NCI-H748 (cell line): ENCODE data around the gene HIBCH.
"Not testable (repeated sequence)": the region's sequence is repeated elsewhere in the genome, so short reads cannot be mapped to it uniquely, and the experiment has no call there.

Experiments used
- DNase-seq: peaks from one replicate; lab custom pipeline; 2025; ENCODE audit not compliant: unreplicated experiment; lab: John Stamatoyannopoulos, UW

Gene HIBCH

DNA sequence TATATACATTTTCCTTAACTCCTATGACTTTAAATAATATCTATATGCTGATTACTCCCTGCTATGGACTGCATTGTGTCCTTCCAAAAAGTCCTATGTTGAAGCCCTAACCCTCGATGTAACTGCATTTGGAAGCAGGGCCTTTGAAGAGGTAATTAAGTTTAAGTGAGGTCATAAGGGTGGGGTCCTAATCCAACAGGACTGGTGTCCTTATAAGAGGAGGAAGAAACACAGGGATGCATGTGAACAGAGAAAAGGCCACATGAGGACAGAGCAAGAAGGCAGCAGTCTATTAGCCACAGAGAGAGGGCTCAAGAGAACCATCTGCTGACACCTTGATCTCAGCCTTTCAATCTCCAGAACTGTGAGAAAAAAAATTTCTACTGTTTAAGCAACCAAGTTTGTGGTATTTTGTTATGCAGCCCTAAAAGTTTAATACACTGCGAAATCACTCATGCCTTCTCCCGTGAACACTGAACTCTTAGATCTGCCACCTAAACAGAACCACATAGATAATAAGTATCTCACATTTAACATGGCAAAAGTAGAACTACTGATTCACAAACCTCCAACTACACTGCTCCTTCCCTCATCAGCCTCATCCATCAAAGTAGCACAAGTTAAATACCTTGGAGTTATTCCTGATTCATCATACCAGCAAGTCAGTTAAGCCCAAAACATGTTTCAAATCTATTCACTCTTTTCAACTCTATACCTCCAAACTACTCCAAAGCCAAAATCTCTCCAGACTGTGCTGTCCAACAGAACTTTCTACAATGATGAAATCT lies 65.4 kb downstream of the HIBCH start:
- DNase-seq = no peak

DNA sequence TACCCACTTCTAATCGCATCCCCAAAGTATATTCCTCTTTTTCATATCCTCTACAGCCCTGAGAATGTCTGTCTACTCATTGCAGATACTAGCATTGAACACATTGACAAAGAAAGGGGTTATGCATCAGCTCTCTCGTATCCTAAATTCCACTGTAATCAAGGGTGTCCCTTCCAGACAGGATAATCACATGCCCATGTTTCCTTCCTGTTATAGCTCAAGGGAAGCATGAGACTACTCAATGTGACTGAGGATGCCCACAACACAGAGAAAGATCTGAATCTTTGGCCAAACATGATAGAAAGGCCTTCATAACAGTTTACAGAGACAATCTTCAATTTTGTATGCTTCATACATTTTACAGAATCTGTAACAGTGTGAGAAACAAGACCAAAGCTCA lies 69.2 kb downstream of the HIBCH start:
- no peak for DNase-seq

DNA sequence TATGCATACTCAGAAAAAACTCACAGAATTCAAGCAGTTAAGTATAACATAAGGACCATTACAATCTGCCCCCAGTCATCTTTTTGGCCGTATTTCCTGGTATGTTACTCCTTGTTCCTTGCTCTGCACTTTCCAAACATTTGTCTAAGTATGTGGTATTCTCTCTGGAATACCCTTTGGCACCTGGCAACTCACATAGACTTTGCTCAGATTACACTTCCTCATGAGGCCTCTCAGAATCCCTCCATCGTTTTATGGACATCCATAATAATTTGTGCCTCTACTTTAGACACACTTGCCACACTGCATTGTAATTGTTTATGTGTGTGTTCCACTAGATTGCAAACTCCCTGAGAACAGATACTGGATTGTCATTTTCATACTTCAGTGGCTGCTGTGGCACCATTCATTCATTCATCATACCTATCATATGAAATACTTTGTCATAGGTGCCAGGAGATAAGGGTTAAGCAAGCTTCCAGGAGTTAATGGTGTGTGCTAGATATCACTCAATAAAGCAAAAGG lies 84.0 kb downstream of the HIBCH start:
- no peak for DNase-seq

DNA sequence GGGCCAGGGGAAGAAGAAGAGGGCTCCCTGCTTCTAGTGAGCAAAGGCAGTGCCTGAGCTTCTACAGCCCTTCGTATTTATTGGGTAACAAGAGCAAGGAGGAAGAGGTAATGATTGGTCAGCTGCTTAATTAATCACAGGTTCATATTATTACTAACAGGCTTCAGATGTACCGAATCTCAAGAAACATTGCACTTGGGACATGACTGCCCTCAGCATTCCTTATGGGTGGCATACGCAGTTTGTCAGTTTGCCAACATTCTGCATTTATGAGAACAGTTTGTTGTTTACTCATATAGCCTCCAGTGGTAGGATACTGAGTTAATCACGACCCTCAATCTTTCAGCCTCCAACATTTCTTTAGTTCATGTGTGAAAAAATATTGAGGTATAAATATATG lies 84.5 kb downstream of the HIBCH start:
- no peak for DNase-seq

DNA sequence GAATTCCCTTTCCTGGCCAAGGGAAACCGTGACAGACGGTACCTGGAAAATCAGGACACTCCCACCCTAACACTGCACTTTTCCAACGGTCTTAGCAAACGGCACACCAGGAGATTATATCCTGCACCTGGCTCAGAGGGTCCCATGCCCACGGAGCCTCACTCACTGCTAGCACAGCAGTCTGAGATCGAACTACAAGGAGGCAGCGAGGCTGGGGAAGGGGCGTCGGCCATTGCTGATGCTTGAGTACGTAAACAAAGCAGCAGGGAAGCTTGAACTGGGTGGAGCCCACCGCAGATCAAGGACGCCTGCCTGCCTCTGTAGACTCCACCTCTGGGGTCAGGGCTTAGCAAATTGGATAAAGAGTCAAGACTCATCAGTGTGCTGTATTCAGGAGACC lies 95.6 kb downstream of the HIBCH start:
- DNase-seq = not testable (repeated sequence)

DNA sequence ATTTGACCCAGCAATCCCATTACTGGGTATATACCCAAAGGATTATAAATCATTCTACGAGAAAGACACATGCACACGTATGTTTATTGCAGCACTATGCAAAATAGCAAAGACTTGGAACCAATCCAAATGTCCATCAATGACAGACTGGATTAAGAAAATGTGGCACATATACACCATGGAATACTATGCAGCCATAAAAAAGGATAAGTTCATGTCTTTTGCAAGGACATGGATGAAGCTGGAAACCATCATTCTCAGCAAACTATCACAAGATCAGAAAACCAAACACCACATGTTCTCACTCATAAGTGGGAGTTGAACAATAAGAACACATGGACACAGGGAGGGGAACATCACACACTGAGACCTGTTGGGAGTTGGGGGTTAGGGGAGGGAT lies 96.9 kb downstream of the HIBCH start:
- DNase-seq = not testable (repeated sequence)

DNA sequence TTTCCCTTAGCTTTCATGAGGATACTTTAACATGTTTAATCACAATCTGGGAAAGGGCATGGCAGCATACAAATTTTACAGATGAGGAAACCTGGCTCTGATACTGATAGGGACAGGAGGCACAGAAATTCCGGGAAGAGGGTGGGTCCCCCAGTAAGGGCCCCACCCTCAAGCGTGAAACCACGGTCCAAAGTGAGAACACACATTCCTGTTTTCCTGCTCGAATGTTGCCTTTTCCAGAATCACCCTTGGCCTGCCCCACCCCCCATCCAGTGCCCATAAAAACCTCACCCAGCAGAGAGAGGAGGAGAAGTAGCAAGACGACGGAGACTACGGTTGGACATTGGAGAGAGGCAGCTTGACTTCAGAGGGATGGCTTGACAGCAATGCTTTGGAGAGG lies 98.2 kb downstream of the HIBCH start:
- DNase-seq = no peak

DNA sequence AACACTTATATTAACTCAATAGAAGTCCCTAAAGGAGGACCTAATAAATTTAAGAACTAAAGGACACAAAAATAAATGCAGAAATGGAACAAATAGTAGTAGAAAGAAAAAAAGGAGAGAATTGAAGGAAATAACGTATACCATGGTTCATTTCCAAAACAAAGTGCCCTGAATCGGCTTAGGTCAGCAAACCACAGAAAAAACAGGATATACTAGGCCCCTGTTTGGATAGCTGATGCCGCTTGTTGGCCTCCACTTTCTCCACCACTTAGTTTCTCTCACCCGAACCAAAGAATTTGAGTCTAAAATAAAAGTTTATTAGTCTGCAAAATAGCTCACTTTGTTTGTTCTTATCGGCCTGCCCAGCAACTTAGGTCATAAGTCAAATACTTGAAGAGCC lies 100.4 kb downstream of the HIBCH start:
- no peak for DNase-seq

DNA sequence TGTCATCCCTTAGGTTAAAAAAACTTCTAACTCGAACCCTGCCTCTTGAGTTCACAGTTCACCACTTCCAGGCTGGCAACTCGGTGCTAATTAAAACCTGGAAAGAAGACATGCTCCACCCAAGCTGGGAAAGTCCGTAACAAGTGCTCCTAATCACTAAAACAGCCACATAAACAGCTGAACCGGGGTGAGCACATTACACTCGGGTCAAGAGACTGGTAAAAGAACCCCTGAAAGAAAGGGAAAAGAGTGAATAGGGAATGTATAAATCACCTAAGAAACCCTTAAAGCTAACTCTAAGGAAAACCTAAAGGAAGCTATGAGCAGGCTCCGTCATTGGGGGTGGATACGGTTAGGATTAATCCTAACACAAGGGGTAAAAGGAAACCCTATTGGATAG lies 102.0 kb downstream of the HIBCH start:
- DNase-seq = no peak

DNA sequence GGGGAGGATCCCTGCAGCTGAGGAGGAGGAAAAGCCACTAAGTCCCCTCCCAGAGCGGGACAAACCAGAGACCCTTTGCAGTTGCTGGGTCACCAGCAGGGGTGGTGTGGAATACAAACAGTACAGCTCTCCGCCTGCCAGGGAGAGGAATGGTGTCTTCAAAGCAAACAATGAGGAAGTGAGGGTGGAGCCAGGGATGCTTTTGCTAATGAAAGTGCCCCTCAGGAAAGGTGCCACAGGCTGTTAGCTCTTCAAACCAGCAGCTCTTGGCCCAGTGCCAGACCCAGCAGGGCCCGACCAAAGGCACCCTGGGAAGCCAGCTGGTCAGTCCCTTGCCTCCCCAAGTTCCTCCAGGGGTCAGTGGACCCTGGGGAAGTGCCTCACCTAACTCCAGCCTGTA lies 102.8 kb downstream of the HIBCH start:
- peak; percentile 94 for DNase-seq

DNA sequence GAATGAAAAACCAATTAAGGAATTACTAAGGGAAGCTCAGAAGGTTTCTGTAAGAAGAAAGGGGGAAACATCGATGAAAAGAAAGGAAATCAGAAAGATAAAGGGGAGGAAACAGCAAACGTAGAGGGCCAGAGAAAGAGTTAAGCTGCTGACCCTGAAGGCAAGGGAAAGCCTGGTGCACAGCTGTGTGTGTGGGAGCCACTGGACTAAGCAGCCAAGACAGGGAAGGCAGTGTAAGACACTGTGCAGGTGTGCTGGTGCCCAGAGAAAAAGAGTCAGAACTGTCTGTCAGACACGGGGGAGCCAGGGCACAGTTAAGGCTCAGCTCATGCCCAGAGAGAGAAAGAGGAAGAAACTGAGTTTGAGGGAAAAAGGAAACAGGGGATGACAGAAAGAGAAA lies 104.0 kb downstream of the HIBCH start:
- no peak for DNase-seq

DNA sequence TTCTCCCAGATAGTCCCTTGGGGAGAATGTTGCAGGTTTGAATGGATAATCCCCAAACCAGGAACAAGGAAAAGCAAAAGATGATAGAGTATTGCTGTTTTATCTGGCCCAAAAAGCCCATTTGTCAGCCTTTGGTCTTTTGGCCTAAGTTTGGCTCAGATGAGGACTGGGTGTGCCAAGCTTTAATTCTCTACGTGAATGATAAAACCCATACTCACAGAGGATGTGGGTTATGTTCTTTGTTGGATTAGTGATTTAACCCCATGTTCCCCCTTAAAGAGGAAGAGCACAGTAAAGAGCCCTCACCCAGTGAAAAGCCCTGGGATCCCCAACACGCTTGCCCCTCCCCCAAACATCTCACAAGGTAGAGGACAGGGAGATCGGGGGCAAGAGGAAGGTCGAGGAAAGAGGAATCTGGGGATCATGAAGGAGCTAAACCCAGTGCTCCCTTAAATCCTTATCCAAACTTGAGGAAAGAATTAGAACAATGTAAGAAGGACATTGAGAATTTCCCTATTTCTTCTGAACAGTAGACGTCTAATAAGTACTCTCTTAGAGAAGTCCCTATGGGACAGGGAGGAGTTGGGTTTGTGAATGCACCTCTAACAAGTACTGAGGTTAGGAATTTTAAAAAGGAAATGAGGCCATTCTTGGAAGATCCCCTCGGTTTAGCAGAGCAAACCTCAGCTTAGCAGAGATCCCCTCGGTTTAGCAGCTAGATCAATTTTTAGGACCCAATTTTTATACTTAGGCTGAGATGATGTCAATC lies 105.0 kb downstream of the HIBCH start:
- DNase-seq = no peak

DNA sequence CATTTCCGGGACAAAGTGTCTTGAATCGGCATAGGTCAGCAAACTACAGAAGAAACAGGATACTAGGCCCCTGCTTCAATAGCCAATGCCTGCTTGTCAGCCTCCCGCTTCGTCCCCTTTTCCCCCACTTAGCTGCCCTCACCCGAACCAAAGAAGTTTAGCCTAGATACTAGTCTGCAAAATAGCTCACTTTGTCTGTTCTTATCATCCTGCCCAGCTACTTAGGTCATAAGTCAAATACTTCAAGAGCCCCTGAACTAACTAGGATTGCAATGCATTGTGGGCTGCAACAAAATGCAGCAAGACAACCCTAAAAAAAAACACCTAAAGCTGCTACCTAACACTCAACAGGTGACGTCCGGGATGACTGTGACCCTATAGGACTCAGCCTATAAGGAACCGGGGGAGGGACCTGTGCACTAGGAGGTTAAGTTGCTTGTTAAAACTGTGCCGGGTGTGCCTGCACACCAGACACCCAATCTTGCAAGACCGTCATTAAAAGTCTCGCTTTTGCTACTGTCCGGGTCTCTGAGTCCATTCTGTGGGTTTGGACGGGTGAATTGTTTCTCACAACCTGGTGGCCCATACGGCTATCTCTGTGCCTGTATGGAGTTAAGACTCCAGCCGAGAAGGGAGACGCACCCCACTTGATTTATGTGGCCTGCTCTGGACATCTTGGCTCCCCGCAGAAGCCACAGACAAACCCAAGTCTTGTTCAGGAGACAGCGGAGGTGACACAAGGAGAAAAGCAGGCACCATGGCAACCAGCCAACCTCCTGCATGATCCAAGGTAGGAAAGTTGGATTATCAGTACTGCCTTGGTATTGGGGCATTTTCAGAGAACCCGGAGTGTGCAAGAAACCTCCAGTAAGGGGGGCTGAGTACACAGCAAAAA lies 105.9 kb downstream of the HIBCH start:
- no peak for DNase-seq

DNA sequence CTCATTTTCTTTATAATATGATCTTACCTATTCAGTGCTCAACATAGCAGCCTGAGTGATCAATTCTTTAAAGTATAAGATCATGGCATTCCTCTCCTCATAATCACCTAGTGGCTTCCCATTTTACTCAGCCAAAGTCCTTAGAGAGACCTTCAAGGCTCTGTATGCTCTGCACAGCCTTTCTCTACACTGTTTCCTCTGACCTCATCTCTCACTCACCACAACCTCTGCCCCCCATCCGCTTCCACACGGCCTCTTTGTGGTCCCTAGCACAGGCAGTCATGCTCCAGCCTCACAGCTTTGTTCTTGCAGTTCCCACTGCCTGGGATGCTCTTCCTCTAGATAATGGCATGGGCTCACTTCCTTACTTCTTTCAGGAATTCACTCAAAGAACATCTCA lies 109.2 kb downstream of the HIBCH start:
- no peak for DNase-seq

DNA sequence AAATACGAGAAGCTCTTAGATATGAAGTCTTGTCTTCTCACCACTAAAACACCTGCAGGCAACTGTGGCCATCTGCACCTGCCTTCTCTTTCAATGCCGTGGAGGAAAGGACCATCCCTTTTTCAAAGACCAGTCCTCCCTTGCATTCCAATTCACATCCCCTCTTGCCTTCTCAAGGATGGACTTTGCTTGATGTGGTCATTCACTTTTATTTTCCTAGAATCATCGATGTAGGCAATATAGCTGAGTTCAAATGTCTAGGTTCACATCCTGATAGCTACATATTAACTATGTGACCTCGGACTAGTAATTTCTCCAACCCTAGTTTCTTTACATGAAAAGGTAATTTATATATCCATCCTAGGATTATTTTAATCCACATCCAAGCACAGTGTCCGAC lies 110.1 kb downstream of the HIBCH start:
- no peak for DNase-seq

DNA sequence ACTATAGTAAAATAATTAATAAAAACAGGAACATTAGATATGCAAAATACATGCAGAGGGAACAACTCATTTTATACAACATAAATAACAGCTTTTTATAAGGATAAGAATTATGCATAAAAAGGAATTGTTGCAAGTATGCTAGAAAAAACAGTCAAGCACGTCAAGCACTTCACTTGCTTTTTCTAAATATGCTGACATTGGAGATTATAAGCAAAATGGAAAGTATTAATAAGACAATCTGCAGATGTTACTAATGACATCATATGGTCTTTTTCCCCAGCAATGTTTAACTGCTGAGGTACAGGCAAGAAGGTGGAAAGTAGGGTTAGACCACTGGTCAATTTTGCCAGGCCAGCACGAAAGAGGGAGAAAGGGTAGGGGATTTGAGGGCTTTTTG lies 111.7 kb downstream of the HIBCH start:
- DNase-seq = no peak

DNA sequence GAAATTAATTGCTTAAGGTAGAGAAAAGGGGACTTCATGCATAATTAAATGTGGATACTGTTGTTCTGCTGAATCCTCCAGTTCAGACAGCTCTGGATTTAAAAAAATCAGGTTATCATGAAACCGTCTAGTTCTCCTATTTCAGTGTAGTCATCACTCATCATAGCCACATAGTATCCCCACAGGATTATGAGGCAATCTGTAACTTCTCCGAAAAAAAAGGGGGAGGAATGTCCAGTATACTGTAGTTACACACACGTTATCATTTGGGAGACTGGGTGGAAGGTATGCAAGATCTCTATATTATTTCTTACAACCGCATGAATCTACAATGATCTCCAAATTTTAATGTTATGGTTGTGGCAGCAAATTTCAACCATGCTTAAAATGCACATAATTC lies 114.0 kb downstream of the HIBCH start:
- no peak for DNase-seq

DNA sequence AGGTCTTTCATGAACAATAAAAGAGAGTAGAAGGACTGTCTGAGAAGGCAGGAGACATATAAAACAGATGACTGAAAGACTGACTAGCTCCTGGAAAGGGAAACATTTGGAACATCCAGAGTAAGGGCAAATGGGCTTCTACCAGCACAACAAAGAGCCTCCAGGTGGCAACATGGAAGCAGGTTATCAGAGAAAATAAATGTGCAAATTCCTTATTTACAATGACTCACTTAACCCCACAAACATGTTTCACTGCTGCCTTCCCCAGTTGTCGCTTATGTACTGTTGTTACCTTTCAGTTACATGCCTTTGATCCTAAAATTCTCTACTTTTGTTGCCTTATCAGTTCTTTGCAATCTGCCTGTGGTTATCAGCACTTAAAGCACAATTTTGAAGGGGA lies 117.0 kb downstream of the HIBCH start:
- DNase-seq = no peak

DNA sequence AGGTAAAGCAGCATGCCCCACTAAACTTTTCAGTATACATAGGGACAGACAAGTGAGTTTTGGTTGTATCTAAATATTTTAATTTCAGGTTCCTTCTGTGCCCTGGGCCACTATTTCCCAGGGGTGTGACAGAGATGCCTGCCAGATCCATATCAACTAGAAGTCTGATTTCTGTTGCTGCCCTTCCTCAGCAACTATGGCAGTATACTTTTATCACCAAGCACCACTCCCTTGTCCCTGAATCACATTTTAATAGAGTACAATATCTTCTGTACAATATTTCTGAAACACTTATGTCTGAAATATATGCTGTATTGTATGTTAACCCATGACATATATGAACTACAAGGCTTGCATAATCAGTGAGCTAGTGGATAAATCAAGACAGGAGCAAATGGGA lies 117.6 kb downstream of the HIBCH start:
- no peak for DNase-seq

DNA sequence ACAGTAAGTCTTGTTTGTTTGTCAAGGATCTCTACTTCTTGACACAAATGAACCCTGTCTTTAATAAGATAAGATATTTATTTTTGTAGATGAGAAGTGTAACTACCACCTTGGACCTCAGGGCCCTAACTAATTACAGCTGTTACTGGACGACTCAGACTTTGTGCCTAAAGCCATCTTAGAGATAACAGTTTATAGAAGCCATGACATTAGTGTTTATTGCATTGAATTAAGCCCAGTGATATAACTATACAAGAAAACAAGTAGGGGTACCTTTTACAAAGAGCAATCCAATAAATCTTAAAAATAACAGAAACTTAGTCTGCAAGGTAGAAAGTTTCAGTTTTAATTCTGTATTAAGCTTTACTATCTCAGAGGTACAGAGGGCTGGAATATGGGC lies 119.0 kb downstream of the HIBCH start:
- DNase-seq = no peak

DNA sequence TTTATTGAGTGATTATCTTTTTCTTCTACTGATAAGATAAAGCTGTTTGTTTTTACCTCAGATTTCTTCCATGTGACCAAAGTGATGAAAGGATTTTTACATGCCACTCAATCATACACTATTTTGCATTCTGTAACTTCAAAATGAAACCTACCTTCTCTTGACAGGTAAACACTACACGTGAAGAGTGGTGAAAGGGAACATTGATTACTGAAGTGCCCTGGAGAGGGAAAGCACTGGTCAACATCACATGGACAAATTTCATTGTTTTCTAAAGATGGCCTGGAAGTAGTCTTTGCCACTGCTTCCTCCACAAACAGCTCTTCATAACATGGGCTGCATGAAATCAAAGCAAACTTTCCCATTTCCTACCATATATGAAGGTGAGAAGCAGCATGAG lies 120.1 kb downstream of the HIBCH start:
- DNase-seq = no peak
